Activated CD4-positive, alpha-beta memory T cell treated with anti-CD3 and anti-CD28 coated beads for 36 hours (primary cell): ENCODE measurements around the gene RANBP3. TPM values are rescaled to one million over a fixed set of nuclear protein-coding genes. Genes with fewer than 3 reads are reported as not detected.
A peak's percentile ranks its signal among the peaks of the same experiment; 100 is the strongest.
"Not testable (repeated sequence)": the region's sequence is repeated elsewhere in the genome, so short reads cannot be mapped to it uniquely, and the experiment has no call there.

ENCODE experiments used
- CTCF ChIA-PET: fragments of 350-600 bp; sonication (Branson Sonifier 250); formaldehyde crosslinking; loops from one replicate; lab custom pipeline; 2021; ENCODE audit warnings: antibody characterized with exemption, inconsistent platforms; lab: Charles Lee
- POLR2A ChIA-PET: fragments of 350-600 bp; sonication (Branson Sonifier 250); formaldehyde crosslinking; loops from one replicate; lab custom pipeline; 2021; ENCODE audit warnings: antibody characterized with exemption; lab: Charles Lee
- DNase-seq: peaks from one replicate; pipeline ENCODE4 v3.0.0-alpha.2; 2020
- H3K27ac Mint-ChIP-seq: one replicate; pipeline ENCODE4 v1.8.0; 2021; ENCODE audit warnings: mixed read lengths
- H3K27me3 Mint-ChIP-seq: one replicate; pipeline ENCODE4 v1.8.0; 2021; ENCODE audit warnings: mixed read lengths
- H3K36me3 Mint-ChIP-seq: one replicate; pipeline ENCODE4 v1.8.0; 2021; ENCODE audit warnings: mixed read lengths
- H3K4me1 Mint-ChIP-seq: one replicate; pipeline ENCODE4 v1.8.0; 2021; ENCODE audit warnings: low read depth, mixed read lengths
- H3K4me3 Mint-ChIP-seq: one replicate; pipeline ENCODE4 v1.8.0; 2021; ENCODE audit warnings: mild to moderate bottlenecking, mixed read lengths
- H3K9me3 Mint-ChIP-seq: one replicate; pipeline ENCODE4 v1.8.0; 2021; ENCODE audit warnings: mixed read lengths
- intact Hi-C: fragments of 100-400 bp; cut with micrococcal nuclease; formaldehyde crosslinking; loops from one replicate; pipeline ENCODE4 v1.15.1; 2023
- total RNA-seq, 2 experiments: library from RNA; stranded (reverse); gene quantifications; one replicate each; pipeline ENCODE4 v1.2.3, GENCODE V29; 2021

The RANBP3 gene
- total RNA-seq, 2 experiments from 2014 or later: 78.1 to 81.3 TPM

GRCh38 chr19:5893907-5894703, 83.8 kb downstream of the RANBP3 start:
- H3K36me3 Mint-ChIP-seq: peaks cover 3% of the 10 kb centered on the region
- no peak overlapping the region for H3K27ac Mint-ChIP-seq
- CTCF ChIA-PET: interaction anchor here (1.5 to 1.7 kb wide), 2 partner anchors 9 to 90 kb away, joined by 5 to 6 read pairs; partner anchors contain the start of gene NDUFA11
- POLR2A ChIA-PET: no interaction called here
- DNase-seq: no peak
- peaks cover 3% of the 10 kb centered on the region for H3K4me1 Mint-ChIP-seq
- H3K27me3 Mint-ChIP-seq: peaks cover 6% of the 10 kb centered on the region
- no peaks in the 10 kb centered on the region for H3K9me3 Mint-ChIP-seq
- no peak overlapping the region for H3K4me3 Mint-ChIP-seq
- intact Hi-C loops: no loop called here

- CTCF ChIA-PET: interaction anchor here (1.5 to 1.7 kb wide), 2 partner anchors 10 to 89 kb away, joined by 5 to 6 read pairs; partner anchors contain the start of gene NDUFA11
- POLR2A ChIA-PET: interaction anchor here (0.6 kb wide), 1 partner anchor 25 kb away, joined by 4 read pairs; no protein-coding TSS in a partner anchor
- intact Hi-C loops: no loop called here
- Mint-ChIP-seq H3K4me3 (no peak overlapping the region), H3K36me3 (peaks cover 3% of the 10 kb centered on the region), H3K27me3 (peaks cover 6% of the 10 kb centered on the region), H3K27ac (no peak overlapping the region), H3K9me3 (no peaks in the 10 kb centered on the region), H3K4me1 (peaks cover 3% of the 10 kb centered on the region)
- no peak for DNase-seq
Measured at GRCh38 chr19:5893296-5893903, 84.5 kb downstream of the RANBP3 start.

- peaks cover 3% of the 10 kb centered on the region for H3K4me1 Mint-ChIP-seq
- no peak overlapping the region for H3K27ac Mint-ChIP-seq
- POLR2A ChIA-PET: interaction anchor here (0.6 kb wide), 1 partner anchor 24 kb away, joined by 4 read pairs; no protein-coding TSS in a partner anchor
- H3K36me3 Mint-ChIP-seq: peaks cover 3% of the 10 kb centered on the region
- H3K4me3 Mint-ChIP-seq: no peak overlapping the region
- H3K27me3 Mint-ChIP-seq: peaks cover 6% of the 10 kb centered on the region
- intact Hi-C loops: no loop called here
- CTCF ChIA-PET: interaction anchor here (1.5 to 1.7 kb wide), 2 partner anchors 11 to 89 kb away, joined by 5 to 6 read pairs; partner anchors contain the start of gene NDUFA11
- no peaks in the 10 kb centered on the region for H3K9me3 Mint-ChIP-seq
- no peak for DNase-seq
Measured at GRCh38 chr19:5892772-5893275, 85.1 kb downstream of the RANBP3 start.

- peaks cover 3% of the 10 kb centered on the region for H3K36me3 Mint-ChIP-seq
- H3K4me1 Mint-ChIP-seq: peaks cover 3% of the 10 kb centered on the region
- H3K27me3 Mint-ChIP-seq: peaks cover 6% of the 10 kb centered on the region
- no peak overlapping the region for H3K4me3 Mint-ChIP-seq
- intact Hi-C loops: no loop called here
- peak; percentile 27 for DNase-seq
- H3K9me3 Mint-ChIP-seq: no peaks in the 10 kb centered on the region
- CTCF ChIA-PET: interaction anchor here (1.0 to 2.5 kb wide), 2 partner anchors 12 to 88 kb away, joined by 3 to 16 read pairs; partner anchors contain the start of gene NDUFA11
- POLR2A ChIA-PET: no interaction called here
- H3K27ac Mint-ChIP-seq: no peak overlapping the region
Measured at GRCh38 chr19:5891938-5892771, 85.8 kb downstream of the RANBP3 start.

- H3K27me3 Mint-ChIP-seq: peaks cover 6% of the 10 kb centered on the region
- no peaks in the 10 kb centered on the region for H3K9me3 Mint-ChIP-seq
- peaks cover 3% of the 10 kb centered on the region for H3K4me1 Mint-ChIP-seq
- peaks cover 3% of the 10 kb centered on the region for H3K36me3 Mint-ChIP-seq
- intact Hi-C loops: no loop called here
- ChIA-PET POLR2A (no interaction called here), CTCF (interaction anchor here (1.0 to 2.5 kb wide), 2 partner anchors 12 to 87 kb away, joined by 3 to 16 read pairs; partner anchors contain the start of gene NDUFA11)
- no peak overlapping the region for H3K4me3 Mint-ChIP-seq
- no peak overlapping the region for H3K27ac Mint-ChIP-seq
- no peak for DNase-seq
Measured at GRCh38 chr19:5891572-5891937, 86.4 kb downstream of the RANBP3 start.

GRCh38 chr19:5890099-5890498, 87.8 kb downstream of the RANBP3 start:
- CTCF ChIA-PET: interaction anchor here (2.5 kb wide), 1 partner anchor 86 kb away, joined by 16 read pairs; no protein-coding TSS in a partner anchor
- DNase-seq: no peak
- Mint-ChIP-seq H3K9me3 (no peaks in the 10 kb centered on the region), H3K4me1 (peaks cover 3% of the 10 kb centered on the region), H3K27me3 (peaks cover 6% of the 10 kb centered on the region), H3K4me3 (no peak overlapping the region), H3K27ac (no peak overlapping the region), H3K36me3 (no peaks in the 10 kb centered on the region)
- POLR2A ChIA-PET: no interaction called here
- intact Hi-C loops: no loop called here

- DNase-seq: no peak
- Mint-ChIP-seq H3K36me3 (no peaks in the 10 kb centered on the region), H3K4me3 (no peak overlapping the region), H3K27ac (no peak overlapping the region), H3K4me1 (peaks cover 3% of the 10 kb centered on the region), H3K27me3 (peaks cover 6% of the 10 kb centered on the region), H3K9me3 (no peaks in the 10 kb centered on the region)
- ChIA-PET POLR2A (no interaction called here), CTCF (interaction anchor here (2.5 kb wide), 1 partner anchor 85 kb away, joined by 16 read pairs; no protein-coding TSS in a partner anchor)
- intact Hi-C loops: no loop called here
Measured at GRCh38 chr19:5889288-5889971, 88.5 kb downstream of the RANBP3 start.

GRCh38 chr19:5884065-5884811, 93.7 kb downstream of the RANBP3 start:
- H3K9me3 Mint-ChIP-seq, intact Hi-C loops, H3K4me3 Mint-ChIP-seq, POLR2A ChIA-PET, DNase-seq, H3K36me3 Mint-ChIP-seq, H3K27me3 Mint-ChIP-seq, H3K27ac Mint-ChIP-seq, H3K4me1 Mint-ChIP-seq: not testable (repeated sequence)
- CTCF ChIA-PET: interaction anchor here (0.5 kb wide), 1 partner anchor 80 kb away, joined by 5 read pairs; no protein-coding TSS in a partner anchor

- CTCF ChIA-PET, intact Hi-C loops, H3K27me3 Mint-ChIP-seq, DNase-seq, H3K27ac Mint-ChIP-seq, H3K36me3 Mint-ChIP-seq, H3K9me3 Mint-ChIP-seq, H3K4me3 Mint-ChIP-seq, POLR2A ChIA-PET, H3K4me1 Mint-ChIP-seq: not testable (repeated sequence)
Measured at GRCh38 chr19:5883157-5883873, 94.6 kb downstream of the RANBP3 start.

GRCh38 chr19:5882421-5882968, 95.4 kb downstream of the RANBP3 start:
- Mint-ChIP-seq H3K9me3 (no peaks in the 10 kb centered on the region), H3K27ac (no peak overlapping the region), H3K27me3 (peaks cover 6% of the 10 kb centered on the region), H3K4me3 (no peak overlapping the region), H3K4me1 (no peaks in the 10 kb centered on the region), H3K36me3 (no peaks in the 10 kb centered on the region)
- intact Hi-C loops: no loop called here
- ChIA-PET POLR2A (no interaction called here), CTCF (no interaction called here)
- no peak for DNase-seq
